Femur (tissue), 1 donor: Measurements from ENCODE around the gene COL12A1.

Experiments
- DNase-seq: peaks from one replicate; pipeline ENCODE4 v3.0.0-alpha.2; 2017

COL12A1 gene

GRCh38 chr6:75096966-75097365 lies 108.9 kb downstream of the COL12A1 start:
- no peak for DNase-seq

GRCh38 chr6:75094614-75095200 lies 111.1 kb downstream of the COL12A1 start:
- peak; percentile 47 for DNase-seq

GRCh38 chr6:75091467-75092190 lies 114.2 kb downstream of the COL12A1 start:
- DNase-seq, result no peak

GRCh38 chr6:75090576-75090975 lies 115.3 kb downstream of the COL12A1 start:
- DNase-seq, result no peak

- DNase-seq, result no peak
Observed at GRCh38 chr6:75089921-75090320, 115.9 kb downstream of the COL12A1 start.

GRCh38 chr6:75089151-75089897 lies 116.5 kb downstream of the COL12A1 start:
- no peak for DNase-seq

GRCh38 chr6:75085931-75086635 lies 119.8 kb downstream of the COL12A1 start:
- DNase-seq, result no peak

- no peak for DNase-seq
Observed at GRCh38 chr6:75084872-75085381, 120.9 kb downstream of the COL12A1 start.

GRCh38 chr6:75084018-75084417 lies 121.8 kb downstream of the COL12A1 start:
- no peak for DNase-seq

- no peak for DNase-seq
Observed at GRCh38 chr6:75081921-75082320, 123.9 kb downstream of the COL12A1 start.

- no peak for DNase-seq
Observed at GRCh38 chr6:75081047-75081446, 124.8 kb downstream of the COL12A1 start.

- no peak for DNase-seq
Observed at GRCh38 chr6:75079589-75079988, 126.3 kb downstream of the COL12A1 start.

GRCh38 chr6:75077701-75078100 lies 128.2 kb downstream of the COL12A1 start:
- DNase-seq, result no peak

- no peak for DNase-seq
Observed at GRCh38 chr6:75076009-75076408, 129.8 kb downstream of the COL12A1 start.

- no peak for DNase-seq
Observed at GRCh38 chr6:75070244-75070643, 135.6 kb downstream of the COL12A1 start.

- no peak for DNase-seq
Observed at GRCh38 chr6:75065523-75065922, 140.3 kb downstream of the COL12A1 start.

GRCh38 chr6:75052491-75052890 lies 153.4 kb downstream of the COL12A1 start:
- DNase-seq, result no peak

GRCh38 chr6:75049308-75049707 lies 156.5 kb downstream of the COL12A1 start:
- no peak for DNase-seq

GRCh38 chr6:75044846-75045245 lies 161.0 kb downstream of the COL12A1 start:
- DNase-seq, result no peak

GRCh38 chr6:75041381-75041780 lies 164.5 kb downstream of the COL12A1 start:
- DNase-seq, result no peak
